Liver (tissue), 9 donors: ENCODE results near the gene ITFG1. TPM values are rescaled to one million over a fixed set of nuclear protein-coding genes. Genes with fewer than 3 reads are reported as not detected.

Experiments used
- DNase-seq: peaks from one replicate; pipeline ENCODE4 v3.0.0-alpha.2; 2017; ENCODE audit warnings: low spot score
- H3K27ac ChIP-seq, 2 donors: one replicate each; pipeline ENCODE4 v1.7.0; 2013; ENCODE audit warnings: inconsistent platforms in 2 of 2, low read length in 2 of 2, control low read depth in 1 of 2, low read depth in 1 of 2, mild to moderate bottlenecking in 1 of 2
- H3K27me3 ChIP-seq, 4 donors: one replicate each; pipeline versions ENCODE4 v1.6.1 to v1.7.0; 2013; ENCODE audit warnings: low read length in 3 of 4, inconsistent platforms in 1 of 4, mild to moderate bottlenecking in 1 of 4, moderate library complexity in 1 of 4; ENCODE audit not compliant: control insufficient read depth in 4 of 4, insufficient read depth in 4 of 4
- H3K36me3 ChIP-seq, 4 donors: one replicate each; pipeline versions ENCODE4 v1.6.1 to v1.7.0; 2013; ENCODE audit warnings: low read length in 3 of 4, mild to moderate bottlenecking in 3 of 4, low read depth in 1 of 4, moderate library complexity in 1 of 4; ENCODE audit not compliant: control insufficient read depth in 4 of 4, insufficient read depth in 3 of 4
- H3K4me1 ChIP-seq, 4 donors: one replicate each; pipeline versions ENCODE4 v1.6.1 to v1.7.0; 2013; ENCODE audit warnings: low read length in 3 of 4, mild to moderate bottlenecking in 3 of 4, moderate library complexity in 1 of 4; ENCODE audit not compliant: control insufficient read depth in 4 of 4, insufficient read depth in 4 of 4
- H3K4me3 ChIP-seq, 3 donors: one replicate each; pipeline versions ENCODE4 v1.6.1 to v1.7.0; 2013; ENCODE audit warnings: low read length in 3 of 3, control low read depth in 1 of 3, low read depth in 1 of 3, mild to moderate bottlenecking in 1 of 3
- H3K9ac ChIP-seq, 2 donors: one replicate each; pipeline ENCODE4 v1.7.0; 2013; ENCODE audit warnings: low read length in 2 of 2, mild to moderate bottlenecking in 2 of 2, moderate library complexity in 2 of 2, control low read depth in 1 of 2, low read depth in 1 of 2
- H3K9me3 ChIP-seq, 4 donors: one replicate each; pipeline versions ENCODE4 v1.6.1 to v1.7.0; 2013; ENCODE audit warnings: low read length in 3 of 4; ENCODE audit not compliant: control insufficient read depth in 4 of 4
- EGR1 ChIP-seq, 2 donors: IDR thresholded peaks; 2 replicates each; pipeline ENCODE4 v1.6.1; 2016 to 2018; ENCODE audit warnings: antibody characterized with exemption in 2 of 2, low read depth in 2 of 2
- FOXA1 ChIP-seq: IDR thresholded peaks from 2 replicates; pipeline ENCODE4 v1.6.1; 2016; ENCODE audit warnings: antibody characterized with exemption
- FOXA2 ChIP-seq: IDR thresholded peaks from 2 replicates; pipeline ENCODE4 v1.6.1; 2016; ENCODE audit warnings: antibody characterized with exemption
- GABPA ChIP-seq, 2 donors: IDR thresholded peaks in 1 of 2; conservative IDR thresholded peaks in 1 of 2; 2 replicates each; pipeline ENCODE4 v1.6.1; 2016; ENCODE audit warnings: antibody characterized with exemption in 2 of 2, mild to moderate bottlenecking in 1 of 2, moderate library complexity in 1 of 2
- HNF4A ChIP-seq, 2 donors: conservative IDR thresholded peaks; 2 replicates each; pipeline ENCODE4 v1.6.1; 2016; ENCODE audit warnings: antibody characterized with exemption in 2 of 2, mild to moderate bottlenecking in 2 of 2
- HNF4G ChIP-seq: IDR thresholded peaks from 2 replicates; pipeline ENCODE4 v1.6.1; 2016; ENCODE audit warnings: antibody characterized with exemption
- JUND ChIP-seq, 2 donors: IDR thresholded peaks; 2 replicates each; pipeline ENCODE4 v1.6.1; 2016; ENCODE audit warnings: antibody characterized with exemption in 2 of 2
- NR2F2 ChIP-seq: IDR thresholded peaks from 2 replicates; pipeline ENCODE4 v1.6.1; 2016; ENCODE audit warnings: antibody characterized with exemption
- RAD21 ChIP-seq, 2 donors: IDR thresholded peaks; 2 replicates each; pipeline ENCODE4 v1.6.1; 2016; ENCODE audit warnings: antibody characterized with exemption in 2 of 2, mild to moderate bottlenecking in 2 of 2
- REST ChIP-seq: IDR thresholded peaks from 2 replicates; pipeline ENCODE4 v1.6.1; 2016; ENCODE audit warnings: antibody characterized with exemption, mild to moderate bottlenecking
- RXRA ChIP-seq, 2 donors: IDR thresholded peaks; 2 replicates each; pipeline ENCODE4 v1.6.1; 2017 to 2018; ENCODE audit warnings: antibody characterized with exemption in 2 of 2, mild to moderate bottlenecking in 1 of 2
- SP1 ChIP-seq: IDR thresholded peaks from 2 replicates; pipeline ENCODE4 v1.6.1; 2018; ENCODE audit warnings: antibody characterized with exemption, mild to moderate bottlenecking
- TAF1 ChIP-seq: conservative IDR thresholded peaks from 2 replicates; pipeline ENCODE4 v1.6.1; 2016; ENCODE audit warnings: antibody characterized with exemption, mild to moderate bottlenecking
- YY1 ChIP-seq: IDR thresholded peaks from 2 replicates; pipeline ENCODE4 v1.6.1; 2016; ENCODE audit warnings: antibody characterized with exemption, mild to moderate bottlenecking
- ZBTB33 ChIP-seq: IDR thresholded peaks from 2 replicates; pipeline ENCODE4 v1.6.1; 2016; ENCODE audit warnings: antibody characterized with exemption
- whole genome bisulfite sequencing: extraction: QIAGEN DNeasy Blood & Tissue Kit; methylation state at CpG from one replicate; pipeline ENCODE4 v1.1.7; 2013; 5-methylcytosine and 5-hydroxymethylcytosine counted together
- polyA plus RNA-seq, 2 donors: library from polyadenylated mRNA; stranded (reverse) in 1 of 2; unstranded in 1 of 2; fragments of 200-250 nt in 1 of 2; fragments of >200 nt in 1 of 2; fragmentation: Nextera tagmentation in 1 of 2; extraction: Ambion mirVana in 1 of 2; gene quantifications; one replicate each; pipeline versions ENCODE4 v1.2.1 to v1.2.3, GENCODE V29; 2013 to 2015
- total RNA-seq, 2 donors: library from RNA; depleted of rRNA; stranded (reverse); fragments of >200 nt; gene quantifications; one replicate each; pipeline ENCODE4 v1.2.3, GENCODE V29; 2014
- TF ChIP-seq, protein P1 (sequence below): IDR thresholded peaks from 2 replicates; pipeline ENCODE4 v1.6.1; 2016; ENCODE audit warnings: antibody characterized with exemption
- TF ChIP-seq, protein P2 (sequence below): IDR thresholded peaks from 2 replicates; pipeline ENCODE4 v1.6.1; 2016; ENCODE audit warnings: antibody characterized with exemption
- TF ChIP-seq, protein P3 (sequence below): fragments of 150-350 bp; IDR thresholded peaks from 2 replicates; pipeline ENCODE4 v1.5.1; 2017; ENCODE audit warnings: improper control_type of control experiment, low read depth, low read length; ENCODE audit not compliant: missing input control
- donor health status: healthy.
- donor health status: healthy.
- donor health status: healthy.
- donor health status: healthy.
- donor health status: healthy.

ITFG1 gene
- total and polyA plus RNA-seq, 4 donors = 31.1 to 51.0 (median 36.5) TPM

GRCh38 chr16:47247690-47248089 lies 213.2 kb downstream of the ITFG1 start:
- H3K27me3 ChIP-seq = no peaks in the 10 kb centered on the region
- H3K9me3 ChIP-seq = no peaks in the 10 kb centered on the region
- TF ChIP-seq ZBTB33 (no peak), JUND (IDR thresholded peaks at IDR 0.05) (no peak)
- TF ChIP-seq, protein P1, sequence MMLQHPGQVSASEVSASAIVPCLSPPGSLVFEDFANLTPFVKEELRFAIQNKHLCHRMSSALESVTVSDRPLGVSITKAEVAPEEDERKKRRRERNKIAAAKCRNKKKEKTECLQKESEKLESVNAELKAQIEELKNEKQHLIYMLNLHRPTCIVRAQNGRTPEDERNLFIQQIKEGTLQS = no peak
- WGBS = 91% methylated on average over 3 of the region's 3 CpGs
- H3K27ac ChIP-seq = no peak overlapping the region
- no peak for DNase-seq
- H3K4me1 ChIP-seq = no peaks in the 10 kb centered on the region
- no peak overlapping the region for H3K4me3 ChIP-seq
- no peak overlapping the region for H3K9ac ChIP-seq
- peaks cover 0 to 4% (median 0%) of the 10 kb centered on the region in 4 donors for H3K36me3 ChIP-seq

GRCh38 chr16:47244206-47244605 lies 216.7 kb downstream of the ITFG1 start:
- Histone ChIP-seq H3K4me1 (no peaks in the 10 kb centered on the region), H3K4me3 (no peak overlapping the region), H3K27ac (no peak overlapping the region), H3K9ac (no peak overlapping the region), H3K9me3 (no peaks in the 10 kb centered on the region), H3K27me3 (no peaks in the 10 kb centered on the region), H3K36me3 (peaks cover 0 to 4% (median 0%) of the 10 kb centered on the region in 4 donors)
- TF ChIP-seq FOXA2 (no peak), HNF4A (conservative IDR thresholded peaks at IDR 0.05) (no peak), TAF1 (no peak), RXRA (IDR thresholded peaks at IDR 0.05) (no peak), SP1 (no peak), HNF4G (no peak)
- TF ChIP-seq, protein P2, sequence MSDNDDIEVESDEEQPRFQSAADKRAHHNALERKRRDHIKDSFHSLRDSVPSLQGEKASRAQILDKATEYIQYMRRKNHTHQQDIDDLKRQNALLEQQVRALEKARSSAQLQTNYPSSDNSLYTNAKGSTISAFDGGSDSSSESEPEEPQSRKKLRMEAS = no peak
- 90% methylated on average over 4 of the region's 4 CpGs for WGBS
- DNase-seq = no peak

DNA sequence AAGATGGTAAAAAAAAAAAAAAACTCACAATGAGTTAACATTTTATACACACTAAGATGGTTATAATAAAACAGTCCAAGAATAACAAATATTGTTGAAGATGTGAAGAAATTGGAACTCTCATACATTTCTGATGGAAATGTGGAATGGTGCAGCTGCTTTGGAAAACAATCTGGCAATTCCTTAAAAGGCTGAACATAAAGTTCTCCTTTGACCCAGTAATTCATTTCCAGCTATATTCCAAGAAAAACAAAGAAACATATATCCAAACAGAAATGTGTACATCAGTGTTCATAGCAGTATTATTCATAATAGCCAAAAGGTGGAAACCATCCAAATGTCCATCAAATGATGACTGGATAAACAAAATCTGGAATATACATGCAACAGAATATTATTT lies 219.8 kb downstream of the ITFG1 start:
- DNase-seq = no peak
- peaks cover 0 to 4% (median 2%) of the 10 kb centered on the region in 4 donors for H3K36me3 ChIP-seq
- H3K27me3 ChIP-seq = no peaks in the 10 kb centered on the region
- H3K27ac ChIP-seq = no peak overlapping the region
- no peak overlapping the region for H3K9ac ChIP-seq
- H3K4me1 ChIP-seq = no peaks in the 10 kb centered on the region
- H3K9me3 ChIP-seq = no peaks in the 10 kb centered on the region
- TF ChIP-seq, protein P2 = no peak
- TF ChIP-seq FOXA1 (no peak), FOXA2 (no peak), NR2F2 (no peak), EGR1 (IDR thresholded peaks at IDR 0.05; ENCODE audit: low read depth in 2 of 2) (no peak), HNF4G (no peak), RAD21 (IDR thresholded peaks at IDR 0.05) (no peak), HNF4A (conservative IDR thresholded peaks at IDR 0.05) (no peak), RXRA (IDR thresholded peaks at IDR 0.05) (no peak), TAF1 (no peak), GABPA (IDR thresholded peaks at IDR 0.05 in 1 of 2, conservative IDR thresholded peaks at IDR 0.05 in 1 of 2) (no peak), YY1 (no peak), JUND (IDR thresholded peaks at IDR 0.05) (no peak), REST (no peak)
- TF ChIP-seq, protein P3, sequence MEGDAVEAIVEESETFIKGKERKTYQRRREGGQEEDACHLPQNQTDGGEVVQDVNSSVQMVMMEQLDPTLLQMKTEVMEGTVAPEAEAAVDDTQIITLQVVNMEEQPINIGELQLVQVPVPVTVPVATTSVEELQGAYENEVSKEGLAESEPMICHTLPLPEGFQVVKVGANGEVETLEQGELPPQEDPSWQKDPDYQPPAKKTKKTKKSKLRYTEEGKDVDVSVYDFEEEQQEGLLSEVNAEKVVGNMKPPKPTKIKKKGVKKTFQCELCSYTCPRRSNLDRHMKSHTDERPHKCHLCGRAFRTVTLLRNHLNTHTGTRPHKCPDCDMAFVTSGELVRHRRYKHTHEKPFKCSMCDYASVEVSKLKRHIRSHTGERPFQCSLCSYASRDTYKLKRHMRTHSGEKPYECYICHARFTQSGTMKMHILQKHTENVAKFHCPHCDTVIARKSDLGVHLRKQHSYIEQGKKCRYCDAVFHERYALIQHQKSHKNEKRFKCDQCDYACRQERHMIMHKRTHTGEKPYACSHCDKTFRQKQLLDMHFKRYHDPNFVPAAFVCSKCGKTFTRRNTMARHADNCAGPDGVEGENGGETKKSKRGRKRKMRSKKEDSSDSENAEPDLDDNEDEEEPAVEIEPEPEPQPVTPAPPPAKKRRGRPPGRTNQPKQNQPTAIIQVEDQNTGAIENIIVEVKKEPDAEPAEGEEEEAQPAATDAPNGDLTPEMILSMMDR = no peak
- TF ChIP-seq, protein P1 = no peak
- no peak overlapping the region for H3K4me3 ChIP-seq
